Trophoblast cell (in vitro differentiated cells and primary cell): Measurements from ENCODE around the gene DBNL.

Experiments
- DNase-seq, 2 donors: peaks; one replicate each; pipeline ENCODE4 v3.0.0-alpha.2; 2016
- H2AFZ ChIP-seq: 2 replicates; pipeline ENCODE4 v1.6.1; 2013; ENCODE audit warnings: low read length, moderate library complexity, mild to moderate bottlenecking; ENCODE audit not compliant: insufficient read depth, poor library complexity
- H2AK5ac ChIP-seq: 2 replicates; pipeline ENCODE4 v1.6.1; 2013; ENCODE audit warnings: mild to moderate bottlenecking, low read length
- H2BK120ac ChIP-seq: 2 replicates; pipeline ENCODE4 v1.6.1; 2013; ENCODE audit warnings: low read length, mild to moderate bottlenecking, moderate library complexity; ENCODE audit not compliant: insufficient read depth, poor library complexity
- H2BK12ac ChIP-seq: 2 replicates; pipeline ENCODE4 v1.6.1; 2013; ENCODE audit warnings: mild to moderate bottlenecking, low read length, moderate library complexity
- H2BK5ac ChIP-seq: 2 replicates; pipeline ENCODE4 v1.6.1; 2013; ENCODE audit warnings: low read length, low read depth, moderate library complexity, mild to moderate bottlenecking; ENCODE audit not compliant: poor library complexity
- H3K14ac ChIP-seq: 2 replicates; pipeline ENCODE4 v1.6.1; 2013; ENCODE audit warnings: mild to moderate bottlenecking, low read length
- H3K18ac ChIP-seq: 2 replicates; pipeline ENCODE4 v1.6.1; 2013; ENCODE audit warnings: mild to moderate bottlenecking, low read length
- H3K23ac ChIP-seq: 2 replicates; pipeline ENCODE4 v1.6.1; 2013; ENCODE audit warnings: low read length
- H3K27ac ChIP-seq: 2 replicates; pipeline ENCODE4 v1.5.1; 2013; ENCODE audit warnings: low read depth, mild to moderate bottlenecking, inconsistent platforms, low read length, moderate library complexity
- H3K27me3 ChIP-seq: 2 replicates; pipeline ENCODE4 v1.6.1; 2013; ENCODE audit warnings: inconsistent platforms, mild to moderate bottlenecking, low read length, moderate library complexity; ENCODE audit not compliant: insufficient read depth
- H3K36me3 ChIP-seq, 2 experiments: 1 replicate in 1 of 2; 2 replicates in 1 of 2; pipeline ENCODE4 v1.6.1; 2013; ENCODE audit warnings: low read length in 2 of 2, mild to moderate bottlenecking in 2 of 2, moderate library complexity in 1 of 2; ENCODE audit not compliant: insufficient read depth in 2 of 2, control insufficient read depth in 1 of 2
- H3K4ac ChIP-seq: 2 replicates; pipeline ENCODE4 v1.6.1; 2013; ENCODE audit warnings: low read depth, mild to moderate bottlenecking, low read length, moderate library complexity
- H3K4me1 ChIP-seq, 2 experiments: 1 replicate in 1 of 2; 2 replicates in 1 of 2; pipeline ENCODE4 v1.6.1; 2013; ENCODE audit warnings: low read length in 2 of 2, mild to moderate bottlenecking in 2 of 2, moderate library complexity in 1 of 2; ENCODE audit not compliant: insufficient read depth in 2 of 2, control insufficient read depth in 1 of 2
- H3K4me2 ChIP-seq: 2 replicates; pipeline ENCODE4 v1.6.1; 2013; ENCODE audit warnings: inconsistent platforms, mild to moderate bottlenecking, low read length, moderate library complexity
- H3K4me3 ChIP-seq: 2 replicates; pipeline ENCODE4 v1.5.1; 2013; ENCODE audit warnings: mild to moderate bottlenecking, low read depth, low read length, inconsistent platforms
- H3K79me1 ChIP-seq: one replicate; pipeline ENCODE4 v1.6.1; 2013; ENCODE audit warnings: low read length
- H3K79me2 ChIP-seq: 2 replicates; pipeline ENCODE4 v1.6.1; 2013; ENCODE audit warnings: low read length, mild to moderate bottlenecking; ENCODE audit not compliant: control insufficient read depth, insufficient read depth, poor library complexity
- H3K9ac ChIP-seq: 2 replicates; pipeline ENCODE4 v1.6.1; 2013; ENCODE audit warnings: mild to moderate bottlenecking, low read length
- H3K9me3 ChIP-seq: 2 replicates; pipeline ENCODE4 v1.6.1; 2013; ENCODE audit warnings: low read depth, mild to moderate bottlenecking, control low read depth, inconsistent platforms, low read length; ENCODE audit not compliant: insufficient read depth
- H4K12ac ChIP-seq: 2 replicates; pipeline ENCODE4 v1.6.1; 2013; ENCODE audit warnings: low read depth, mild to moderate bottlenecking, low read length, moderate library complexity
- H4K8ac ChIP-seq: 2 replicates; pipeline ENCODE4 v1.6.1; 2013; ENCODE audit warnings: low read depth, mild to moderate bottlenecking, low read length, moderate library complexity
- H4K91ac ChIP-seq: one replicate; pipeline ENCODE4 v1.6.1; 2013; ENCODE audit warnings: low read depth, mild to moderate bottlenecking, low read length, moderate library complexity
- WGBS: extraction: QIAGEN DNeasy Blood & Tissue Kit; methylation state at CpG from one replicate; pipeline ENCODE4 v1.1.7; 2013; ENCODE audit warnings: missing lambda C conversion rate; ENCODE audit not compliant: insufficient read length, insufficient coverage; ENCODE audit errors: extremely low coverage; 5-methylcytosine and 5-hydroxymethylcytosine counted together

The DBNL gene

DNA sequence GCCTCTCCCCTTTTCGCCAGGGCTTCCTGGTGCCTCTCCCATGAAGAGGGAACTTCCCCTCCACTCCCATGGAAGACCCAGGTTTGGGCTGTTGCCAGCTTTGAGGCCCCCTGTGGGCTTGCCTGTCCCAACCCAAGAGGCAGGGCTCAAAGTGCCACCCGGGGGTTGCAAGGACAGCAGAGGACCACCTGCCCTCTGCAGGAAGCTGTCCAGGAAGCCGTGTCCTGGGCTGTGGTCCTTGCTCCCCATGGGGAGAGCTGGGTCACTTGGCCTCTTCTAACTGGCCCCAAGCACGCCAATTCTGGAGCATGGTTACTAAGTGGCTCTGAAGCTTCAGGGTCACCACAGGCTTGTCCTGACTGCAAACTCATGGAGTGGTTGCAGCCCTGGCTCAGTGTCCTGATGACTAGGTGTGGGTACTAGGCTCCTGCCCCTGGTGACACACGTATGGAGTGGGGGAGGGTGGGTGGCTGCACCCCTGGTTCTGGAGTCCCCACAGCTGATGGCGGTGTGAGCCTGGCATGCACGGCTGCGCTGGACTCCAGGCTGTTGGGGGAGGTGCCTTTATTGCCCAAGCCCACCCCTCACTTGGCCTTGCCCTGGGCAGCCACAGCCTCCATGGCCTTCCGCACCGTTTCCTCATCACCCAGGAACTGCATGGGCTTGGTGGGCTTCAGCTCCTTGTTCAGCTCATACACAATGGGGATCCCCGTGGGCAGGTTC lies 17.8 kb downstream of the DBNL start:
- Histone ChIP-seq H2BK5ac (no peak overlapping the region), H3K36me3 (peaks cover 51 to 54% of the 10 kb centered on the region in 2 experiments), H4K91ac (no peak overlapping the region), H3K79me2 (no peaks in the 10 kb centered on the region), H2AK5ac (no peak overlapping the region), H3K9me3 (no peaks in the 10 kb centered on the region), H3K14ac (no peak overlapping the region), H4K12ac (no peak overlapping the region), H2BK12ac (no peak overlapping the region), H2AFZ (no peak overlapping the region), H2BK120ac (no peak overlapping the region), H3K27ac (no peak overlapping the region), H3K79me1 (no peaks in the 10 kb centered on the region), H3K4me3 (peak overlapping the region; percentile 4), H3K4ac (no peak overlapping the region), H3K4me2 (no peak overlapping the region), H3K23ac (no peak overlapping the region), H3K18ac (no peak overlapping the region), H3K4me1 (peaks cover 0 to 8% of the 10 kb centered on the region in 2 experiments), H3K27me3 (no peaks in the 10 kb centered on the region), H4K8ac (no peak overlapping the region), H3K9ac (no peak overlapping the region)
- WGBS = no CpG with 5 or more reads among the region's 11 CpGs
- no peak for DNase-seq

DNA sequence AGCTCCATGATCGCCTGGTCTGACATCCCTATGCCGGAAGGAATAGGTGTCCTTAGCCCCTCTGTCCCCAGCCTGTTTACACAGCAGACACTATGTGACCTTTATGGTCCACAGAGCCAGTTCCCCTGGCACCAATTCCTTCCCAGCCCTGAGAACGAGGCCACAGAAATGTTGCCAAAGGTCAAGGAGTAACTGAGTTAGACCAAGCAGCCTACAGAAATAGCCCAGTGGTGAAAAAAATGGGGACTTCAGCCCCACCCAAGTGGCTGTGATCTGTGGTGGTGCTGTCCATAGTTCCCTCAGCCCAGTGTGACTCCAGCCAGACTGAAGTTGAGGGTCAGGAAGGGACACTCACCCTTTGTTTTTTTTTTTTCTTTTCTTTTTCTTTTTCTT lies 18.4 kb downstream of the DBNL start:
- Histone ChIP-seq H4K12ac (no peak overlapping the region), H3K79me2 (no peaks in the 10 kb centered on the region), H2AFZ (no peak overlapping the region), H3K4me2 (no peak overlapping the region), H3K27me3 (no peaks in the 10 kb centered on the region), H3K23ac (no peak overlapping the region), H4K8ac (no peak overlapping the region), H3K14ac (no peak overlapping the region), H2BK12ac (no peak overlapping the region), H3K27ac (no peak overlapping the region), H3K9me3 (no peaks in the 10 kb centered on the region), H2AK5ac (no peak overlapping the region), H3K4me3 (no peak overlapping the region), H3K4me1 (peaks cover 0 to 8% of the 10 kb centered on the region in 2 experiments), H4K91ac (no peak overlapping the region), H3K18ac (no peak overlapping the region), H3K36me3 (peaks cover 45 to 49% of the 10 kb centered on the region in 2 experiments), H2BK5ac (no peak overlapping the region), H3K4ac (no peak overlapping the region), H2BK120ac (no peak overlapping the region), H3K79me1 (no peaks in the 10 kb centered on the region), H3K9ac (no peak overlapping the region)
- WGBS = no CpG with 5 or more reads among the region's 3 CpGs
- no peak for DNase-seq

- Histone ChIP-seq H3K14ac (no peak overlapping the region), H3K23ac (no peak overlapping the region)
- WGBS = no CpG with 5 or more reads among the region's 10 CpGs
Observed at GRCh38 chr7:44063547-44063893, 19.0 kb downstream of the DBNL start.

DNA sequence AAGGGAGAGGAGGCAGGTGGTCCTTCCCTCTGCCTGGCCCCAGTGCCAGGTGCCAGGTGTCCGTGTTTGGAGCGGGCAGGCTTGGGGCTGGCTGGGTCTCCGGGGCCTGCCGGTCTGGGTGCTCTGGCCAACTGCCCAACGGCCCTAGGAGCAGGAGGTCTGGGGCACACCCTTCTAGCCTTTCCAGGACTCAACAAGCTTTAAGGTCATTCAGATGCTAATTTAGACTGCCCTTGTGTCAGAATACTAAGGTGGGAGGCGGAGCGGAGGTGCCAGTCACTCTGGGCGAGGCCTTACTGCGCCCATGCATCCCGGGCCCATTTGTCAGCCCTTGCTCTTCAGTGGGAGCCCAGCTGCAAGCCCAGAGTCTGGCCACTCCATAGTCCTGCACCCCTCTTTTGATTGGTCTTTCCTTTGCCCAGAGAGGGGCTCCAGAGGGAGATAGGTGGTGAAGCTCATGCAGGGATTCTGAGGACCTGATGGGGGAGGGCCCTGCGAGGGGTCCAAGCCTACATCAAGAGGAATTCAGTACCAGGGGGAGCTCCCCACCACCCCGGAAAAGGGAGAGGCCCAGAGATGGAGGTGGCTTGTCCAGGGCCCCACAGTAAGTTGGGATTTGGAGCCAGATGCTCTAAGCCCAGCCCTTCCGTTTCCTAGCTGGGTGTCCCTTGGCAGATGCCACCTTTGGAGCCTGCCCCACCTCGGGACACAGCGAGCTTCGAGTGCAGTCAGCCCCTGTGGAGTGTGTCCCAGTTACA lies 19.6 kb downstream of the DBNL start:
- Histone ChIP-seq H3K23ac (no peak overlapping the region), H3K4me2 (no peak overlapping the region), H3K4me3 (no peak overlapping the region), H3K4ac (no peak overlapping the region), H3K79me2 (no peaks in the 10 kb centered on the region), H3K4me1 (peaks cover 0 to 8% of the 10 kb centered on the region in 2 experiments), H3K9me3 (no peaks in the 10 kb centered on the region), H3K27ac (no peak overlapping the region), H3K79me1 (no peaks in the 10 kb centered on the region), H3K9ac (peak overlapping the region; percentile 30), H2AK5ac (no peak overlapping the region), H4K91ac (no peak overlapping the region), H3K14ac (no peak overlapping the region), H2BK5ac (no peak overlapping the region), H4K8ac (no peak overlapping the region), H3K36me3 (peaks cover 33 to 37% of the 10 kb centered on the region in 2 experiments), H3K18ac (no peak overlapping the region), H2BK120ac (no peak overlapping the region), H2BK12ac (no peak overlapping the region), H2AFZ (no peak overlapping the region), H3K27me3 (no peaks in the 10 kb centered on the region), H4K12ac (no peak overlapping the region)
- WGBS = no CpG with 5 or more reads among the region's 16 CpGs
- DNase-seq = no peak

More at GRCh38 chr7:44063547-44063893, 19.0 kb downstream of the DBNL start:
- Histone ChIP-seq H2BK120ac (no peak overlapping the region), H2BK5ac (no peak overlapping the region), H3K4me3 (no peak overlapping the region), H2AFZ (no peak overlapping the region), H3K4me2 (no peak overlapping the region), H4K12ac (no peak overlapping the region), H4K8ac (no peak overlapping the region), H3K9me3 (no peaks in the 10 kb centered on the region), H2AK5ac (no peak overlapping the region), H3K4me1 (peaks cover 0 to 8% of the 10 kb centered on the region in 2 experiments), H2BK12ac (no peak overlapping the region), H3K18ac (no peak overlapping the region), H3K27me3 (no peaks in the 10 kb centered on the region), H4K91ac (no peak overlapping the region), H3K79me1 (no peaks in the 10 kb centered on the region), H3K4ac (no peak overlapping the region), H3K9ac (no peak overlapping the region), H3K27ac (no peak overlapping the region), H3K79me2 (no peaks in the 10 kb centered on the region), H3K36me3 (peaks cover 39 to 42% of the 10 kb centered on the region in 2 experiments)
- no peak for DNase-seq
